GM23248 (cell line): ENCODE data around the gene SETD7. TPM values are rescaled to one million over a fixed set of nuclear protein-coding genes. Genes with fewer than 3 reads are reported as not detected.
A peak's percentile ranks its signal among the peaks of the same experiment; 100 is the strongest.

ENCODE experiments used
- DNase-seq: peaks from one replicate; pipeline ENCODE4 v3.0.0-alpha.2; 2015
- H2AFZ ChIP-seq: fragments of 200-600 bp; sonication (generic); 2 replicates; pipeline ENCODE4 v1.6.1; 2016; ENCODE audit warnings: antibody characterized with exemption
- H3F3A ChIP-seq: fragments of 200-600 bp; sonication (generic); 2 replicates; pipeline ENCODE4 v1.6.1; 2016; ENCODE audit warnings: mild to moderate bottlenecking, antibody characterized with exemption, mixed run types; ENCODE audit not compliant: insufficient read depth
- H3K27ac ChIP-seq: fragments of 200-600 bp; sonication (generic); 2 replicates; pipeline ENCODE4 v1.5.1; 2016; ENCODE audit warnings: mild to moderate bottlenecking
- H3K27me3 ChIP-seq: fragments of 200-600 bp; sonication (generic); replicated peaks from 2 replicates; pipeline ENCODE4 v1.6.1; 2016; ENCODE audit warnings: mild to moderate bottlenecking; ENCODE audit not compliant: insufficient read depth
- H3K36me3 ChIP-seq: fragments of 200-600 bp; sonication (generic); 2 replicates; pipeline ENCODE4 v1.6.1; 2016; ENCODE audit warnings: low read depth, mild to moderate bottlenecking
- H3K4me1 ChIP-seq: fragments of 200-600 bp; sonication (generic); 2 replicates; pipeline ENCODE4 v1.6.1; 2016; ENCODE audit warnings: mild to moderate bottlenecking; ENCODE audit not compliant: insufficient read depth
- H3K4me2 ChIP-seq: fragments of 200-600 bp; sonication (generic); one replicate; pipeline ENCODE4 v1.6.1; 2016; ENCODE audit warnings: mild to moderate bottlenecking; ENCODE audit not compliant: unreplicated experiment
- H3K4me3 ChIP-seq: fragments of 200-600 bp; sonication (generic); 2 replicates; pipeline ENCODE4 v1.5.1; 2016; ENCODE audit warnings: mild to moderate bottlenecking
- H3K79me2 ChIP-seq: fragments of 200-600 bp; sonication (generic); 2 replicates; pipeline ENCODE4 v1.6.1; 2016; ENCODE audit warnings: mild to moderate bottlenecking; ENCODE audit not compliant: insufficient read depth
- H3K9ac ChIP-seq: fragments of 200-600 bp; sonication (generic); 2 replicates; pipeline ENCODE4 v1.6.1; 2016; ENCODE audit warnings: mild to moderate bottlenecking
- H3K9me2 ChIP-seq: fragments of 200-600 bp; sonication (generic); 2 replicates; pipeline ENCODE4 v1.6.1; 2016; ENCODE audit warnings: mixed run types, mild to moderate bottlenecking, moderate library complexity; ENCODE audit not compliant: insufficient read depth
- H3K9me3 ChIP-seq: fragments of 200-600 bp; sonication (generic); one replicate; pipeline ENCODE4 v1.6.1; 2017; ENCODE audit warnings: low read depth
- H4K20me1 ChIP-seq: fragments of 200-600 bp; sonication (generic); 2 replicates; pipeline ENCODE4 v1.6.0; 2016; ENCODE audit not compliant: insufficient read depth
- EZH2 ChIP-seq: fragments of 200-600 bp; sonication (generic); IDR thresholded peaks from 2 replicates; pipeline ENCODE4 v1.6.1; 2018; ENCODE audit warnings: antibody characterized with exemption, mild to moderate bottlenecking; ENCODE audit not compliant: insufficient read depth, poor library complexity, severe bottlenecking
- EZH2phosphoT487 ChIP-seq: fragments of 200-600 bp; sonication (generic); IDR thresholded peaks from 2 replicates; pipeline ENCODE4 v1.6.1; 2018; ENCODE audit warnings: antibody characterized with exemption, moderate library complexity, mild to moderate bottlenecking, low read depth; ENCODE audit not compliant: insufficient read depth
- WGBS, 2 experiments: methylation state at CpG; one replicate each; pipeline ENCODE4 v1.1.6; 2015 to 2017; ENCODE audit warnings: low lambda C conversion rate in 2 of 2, low coverage in 1 of 2; ENCODE audit errors: missing lambda C conversion rate in 2 of 2; 5-methylcytosine and 5-hydroxymethylcytosine counted together
- in situ Hi-C: fragments of 300-500 bp; cut with MboI; formaldehyde crosslinking; loops from 2 replicates; pipeline ENCODE4 v1.15.0; 2020
- polyA plus RNA-seq: library from polyadenylated mRNA; unstranded; fragments of >200 nt; fragmentation: Nextera tagmentation; extraction: Ambion mirVana; gene quantifications from 2 replicates; pipeline ENCODE4 v1.2.1, GENCODE V29; 2016
- total RNA-seq: library from RNA; depleted of rRNA; stranded (reverse); fragments of >200 nt; shearing (Covaris generic); gene quantifications from 2 replicates; pipeline ENCODE4 v1.2.3, GENCODE V29; 2014

Gene SETD7
- total and polyA plus RNA-seq, 2 experiments from 2014 or later, result 34.0 to 82.5 TPM

- no peaks in the 10 kb centered on the region for H3K79me2 ChIP-seq
- 0 out of 2 replicates have a peak overlapping the region, but pooled peaks have one; percentile 11 for H2AFZ ChIP-seq
- H3K4me1 ChIP-seq, result peaks cover 24% of the 10 kb centered on the region
- H3F3A ChIP-seq, result peaks cover 10% of the 10 kb centered on the region; the same call in 1 of the 2 replicates
- DNase-seq, result peak; percentile 78
- no peaks in the 10 kb centered on the region for H4K20me1 ChIP-seq
- no peaks in the 10 kb centered on the region for H3K36me3 ChIP-seq
- 0 to 2% methylated on average over 3 of the region's 3 CpGs for WGBS, 2 experiments
- H3K9me3 ChIP-seq, result no peaks in the 10 kb centered on the region
- peak overlapping the region; percentile 39 for H3K4me2 ChIP-seq
- H3K9me2 ChIP-seq, result no peaks in the 10 kb centered on the region
- no peaks in the 10 kb centered on the region for H3K27me3 ChIP-seq
- H3K27ac ChIP-seq, result 0 out of 2 replicates have a peak overlapping the region, but pooled peaks have one; percentile 9
- H3K4me3 ChIP-seq, result peak overlapping the region; percentile 8; the same call in 1 of the 2 replicates
- in situ Hi-C loops, result no loop called here
- no peak overlapping the region for H3K9ac ChIP-seq
- TF ChIP-seq EZH2 (no peak), EZH2phosphoT487 (no peak)
Observed at GRCh38 chr4:139596034-139596683, 40.1 kb upstream of the SETD7 start.

- peaks cover 24% of the 10 kb centered on the region for H3K4me1 ChIP-seq
Observed at GRCh38 chr4:139594591-139595185, 38.7 kb upstream of the SETD7 start.

GRCh38 chr4:139593091-139593564 is 37.1 kb upstream of the SETD7 start:
- Histone ChIP-seq H2AFZ (no peak overlapping the region), H3K4me3 (no peak overlapping the region), H4K20me1 (no peaks in the 10 kb centered on the region), H3K79me2 (no peaks in the 10 kb centered on the region), H3K9me3 (no peaks in the 10 kb centered on the region), H3K27me3 (no peaks in the 10 kb centered on the region), H3K4me1 (peaks cover 24% of the 10 kb centered on the region), H3F3A (peaks cover 6% of the 10 kb centered on the region; the same call in 1 of the 2 replicates), H3K4me2 (no peak overlapping the region), H3K36me3 (no peaks in the 10 kb centered on the region), H3K9ac (no peak overlapping the region), H3K27ac (no peak overlapping the region), H3K9me2 (no peaks in the 10 kb centered on the region)
- WGBS, 2 experiments, result 61 to 69% methylated on average over 4 of the region's 4 CpGs
- in situ Hi-C loops, result no loop called here
- peak; percentile 71 for DNase-seq
- TF ChIP-seq EZH2 (no peak), EZH2phosphoT487 (no peak)

More at GRCh38 chr4:139594591-139595185, 38.7 kb upstream of the SETD7 start:
- no peak for DNase-seq
- in situ Hi-C loops, result no loop called here
- H3K4me3 ChIP-seq, result no peak overlapping the region
- no peaks in the 10 kb centered on the region for H3K9me3 ChIP-seq
- H3K9me2 ChIP-seq, result no peaks in the 10 kb centered on the region
- H3K4me2 ChIP-seq, result no peak overlapping the region
- no peak overlapping the region for H3K27ac ChIP-seq
- H4K20me1 ChIP-seq, result no peaks in the 10 kb centered on the region
- no peaks in the 10 kb centered on the region for H3K36me3 ChIP-seq
- H3K9ac ChIP-seq, result no peak overlapping the region
- TF ChIP-seq EZH2 (no peak), EZH2phosphoT487 (no peak)
- 82 to 84% methylated on average over 5 of the region's 5 CpGs for WGBS, 2 experiments
- H3F3A ChIP-seq, result peaks cover 7% of the 10 kb centered on the region; the same call in 1 of the 2 replicates
- H2AFZ ChIP-seq, result no peak overlapping the region
- H3K79me2 ChIP-seq, result no peaks in the 10 kb centered on the region
- H3K27me3 ChIP-seq, result no peaks in the 10 kb centered on the region

GRCh38 chr4:139589336-139590018 is 33.5 kb upstream of the SETD7 start:
- Histone ChIP-seq H2AFZ (no peak overlapping the region), H3K9me2 (no peaks in the 10 kb centered on the region), H4K20me1 (no peaks in the 10 kb centered on the region), H3K36me3 (no peaks in the 10 kb centered on the region), H3K9me3 (no peaks in the 10 kb centered on the region), H3K79me2 (no peaks in the 10 kb centered on the region), H3K4me2 (no peak overlapping the region), H3K4me1 (peaks cover 7% of the 10 kb centered on the region; the same call in 1 of the 2 replicates), H3K27me3 (no peaks in the 10 kb centered on the region), H3K9ac (no peak overlapping the region), H3F3A (no peaks in the 10 kb centered on the region), H3K27ac (no peak overlapping the region), H3K4me3 (no peak overlapping the region)
- TF ChIP-seq EZH2phosphoT487 (no peak), EZH2 (no peak)
- WGBS, 2 experiments, result 41 to 72% methylated on average over 1 of the region's 1 CpG
- DNase-seq, result peak; percentile 61
- in situ Hi-C loops, result no loop called here
